HK-2 (cell line): ENCODE data around the gene MSGN1.

Experiments
- DNase-seq: peaks from one replicate; pipeline ENCODE4 v3.0.0-alpha.2; 2018; ENCODE audit not compliant: unreplicated experiment

Gene MSGN1

GRCh38 chr2:17816396-17817245 is at the start of gene MSGN1:
Gene MSGN1, plus strand, starts transcription at chr2:17816460. Its CDS starts 59 bp downstream, at chr2:17816519.
- no peak for DNase-seq

GRCh38 chr2:17768894-17769293 is 47.4 kb upstream of the MSGN1 start:
- no peak for DNase-seq

DNA sequence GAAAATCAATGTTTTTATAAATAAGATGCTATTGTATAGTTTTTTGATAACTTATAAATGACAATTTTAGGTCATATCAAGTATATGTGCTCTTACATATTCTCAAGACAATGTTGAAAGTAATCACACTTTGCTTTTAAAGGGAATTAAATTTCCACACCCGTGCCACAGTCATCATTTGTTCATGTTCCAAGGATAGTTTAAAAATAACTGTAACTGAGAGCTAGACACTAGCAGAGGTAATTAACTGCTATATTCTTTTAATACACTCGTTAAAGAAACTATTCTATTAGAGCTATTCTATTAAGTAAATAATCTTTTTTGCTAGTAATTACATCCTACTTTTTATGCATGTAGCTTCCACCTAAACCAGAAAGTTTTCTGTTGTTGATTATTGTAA is 44.3 kb upstream of the MSGN1 start:
- DNase-seq: no peak

GRCh38 chr2:17772532-17772931 is 43.7 kb upstream of the MSGN1 start:
- DNase-seq: no peak

DNA sequence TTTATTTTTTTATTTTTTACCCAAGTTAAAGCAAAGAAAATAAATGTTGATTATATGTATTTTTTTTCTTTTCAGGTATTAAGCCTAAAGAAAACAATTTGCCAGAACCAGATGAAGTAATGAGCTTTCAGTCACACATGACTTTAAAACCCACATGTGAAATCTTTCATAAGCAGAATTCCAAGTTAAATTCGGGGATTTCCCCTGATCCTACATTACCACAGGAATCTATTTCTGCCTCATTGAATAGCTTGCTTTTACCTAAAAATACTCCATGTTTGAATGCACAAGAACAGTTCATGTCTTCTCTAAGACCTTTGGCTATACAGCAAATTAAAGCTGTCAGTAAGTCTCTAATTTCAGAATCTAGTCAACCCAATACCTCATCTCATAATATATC is 35.7 kb upstream of the MSGN1 start:
- DNase-seq: no peak

DNA sequence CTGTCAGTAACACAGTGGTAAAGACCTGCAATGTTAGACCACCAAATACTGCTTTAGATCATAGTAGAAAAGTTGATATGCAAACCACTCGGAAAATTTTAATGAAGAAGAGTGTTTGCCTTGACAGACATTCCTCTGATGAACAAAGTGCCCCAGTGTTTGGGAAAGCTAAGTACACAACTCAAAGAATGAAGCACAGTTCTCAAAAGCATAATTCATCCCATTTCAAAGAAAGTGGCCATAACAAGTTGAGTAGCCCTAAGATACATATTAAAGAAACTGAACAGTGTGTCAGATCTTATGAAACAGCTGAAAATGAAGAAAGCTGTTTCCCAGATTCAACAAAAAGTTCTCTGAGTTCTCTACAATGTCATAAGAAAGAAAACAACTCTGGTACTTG is 34.8 kb upstream of the MSGN1 start:
- DNase-seq: no peak

DNA sequence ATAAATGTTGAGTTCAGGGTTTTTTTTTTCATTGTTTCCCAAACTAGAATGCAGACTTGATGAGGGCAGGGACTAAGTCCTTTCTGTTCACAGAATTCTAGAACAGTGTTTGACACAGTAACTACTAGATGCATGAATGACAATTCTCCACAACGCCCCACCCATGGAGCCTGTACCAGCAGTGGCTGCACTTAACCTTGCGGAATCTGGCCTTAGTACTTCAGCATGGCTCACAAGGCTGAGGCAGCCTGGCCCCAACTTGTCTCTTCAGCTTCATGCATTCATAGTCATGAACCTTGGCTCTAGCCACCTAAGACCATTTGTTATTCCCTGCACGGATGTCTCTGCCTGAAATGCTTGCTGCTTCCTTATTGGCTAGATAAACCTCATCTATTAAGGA is 29.5 kb upstream of the MSGN1 start:
- no peak for DNase-seq

DNA sequence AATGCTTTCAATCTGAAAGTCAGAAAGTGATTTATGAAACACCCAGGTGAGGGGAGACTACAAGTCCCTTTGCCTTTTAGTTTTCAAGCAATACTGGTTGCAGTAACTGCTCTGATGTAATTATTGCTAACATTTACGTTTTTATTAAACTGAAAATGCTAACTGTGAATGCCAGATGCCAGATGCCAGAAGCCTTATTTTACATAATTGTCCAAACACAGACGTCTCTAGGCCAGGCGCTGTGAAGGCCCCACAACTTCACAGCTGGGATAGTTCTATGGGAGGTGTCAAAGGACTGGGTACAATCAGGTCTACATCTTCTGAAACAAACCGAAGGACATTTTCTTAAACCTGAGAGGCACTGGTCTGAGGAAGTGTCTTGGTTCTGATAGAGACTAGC is 27.5 kb upstream of the MSGN1 start:
- DNase-seq: no peak

GRCh38 chr2:17790536-17790935 is 25.7 kb upstream of the MSGN1 start:
- no peak for DNase-seq

- DNase-seq: no peak
Measured at GRCh38 chr2:17791121-17791816, 25.0 kb upstream of the MSGN1 start.

- DNase-seq: no peak
Measured at GRCh38 chr2:17791817-17792130, 24.5 kb upstream of the MSGN1 start.

DNA sequence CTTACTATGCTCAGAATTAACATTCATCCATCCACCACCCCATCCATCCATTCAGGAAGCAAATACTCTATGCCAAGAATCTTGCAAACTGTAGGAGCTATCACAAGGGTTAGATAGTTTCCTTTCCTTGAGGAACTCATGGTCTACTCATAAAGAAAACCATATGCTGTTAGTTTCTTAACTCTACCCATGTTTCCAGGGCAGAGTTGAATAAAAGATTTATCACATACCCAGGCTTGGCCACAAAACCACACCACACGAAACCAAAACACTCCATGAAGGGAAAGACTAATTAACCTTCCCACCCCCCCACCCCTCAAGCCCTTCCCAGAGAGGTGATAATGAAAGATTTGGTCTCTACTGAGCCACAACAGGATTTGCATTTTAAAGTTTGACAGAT is 23.7 kb upstream of the MSGN1 start:
- DNase-seq: no peak

GRCh38 chr2:17793296-17793695 is 23.0 kb upstream of the MSGN1 start:
- DNase-seq: no peak

DNA sequence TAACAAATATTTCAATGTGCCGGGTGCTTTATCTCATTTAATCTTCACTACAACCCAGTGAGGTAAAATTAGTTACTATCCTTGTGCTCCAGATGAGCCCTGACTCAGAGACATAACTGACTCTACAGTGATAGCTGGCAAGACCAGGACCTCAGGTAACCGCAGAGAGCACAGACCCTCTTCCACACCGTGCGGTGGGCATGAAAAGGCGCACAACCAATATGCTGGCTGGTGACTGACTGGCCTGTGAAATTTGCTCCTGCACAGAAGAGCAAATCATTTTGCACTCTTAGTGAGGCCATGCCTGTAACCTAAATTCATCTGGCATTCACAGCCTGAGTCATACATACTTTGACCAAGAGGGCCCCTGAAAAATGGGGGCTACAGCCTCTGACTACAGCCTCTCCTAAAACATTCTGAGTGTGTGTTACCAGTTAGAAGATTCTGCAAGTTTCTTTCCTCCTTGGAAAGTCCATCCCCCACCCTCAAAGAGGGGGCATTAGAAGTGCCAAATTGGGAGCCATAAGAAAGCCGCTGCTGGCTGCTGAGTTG is 22.4 kb upstream of the MSGN1 start:
- DNase-seq: no peak

- DNase-seq: no peak
Measured at GRCh38 chr2:17795309-17795708, 21.0 kb upstream of the MSGN1 start.

- no peak for DNase-seq
Measured at GRCh38 chr2:17798338-17798737, 17.9 kb upstream of the MSGN1 start.

- DNase-seq: no peak
Measured at GRCh38 chr2:17799301-17800120, 16.7 kb upstream of the MSGN1 start.

GRCh38 chr2:17800219-17800618 is 16.0 kb upstream of the MSGN1 start:
- no peak for DNase-seq

- no peak for DNase-seq
Measured at GRCh38 chr2:17800693-17801458, 15.4 kb upstream of the MSGN1 start.

GRCh38 chr2:17803497-17803896 is 12.8 kb upstream of the MSGN1 start:
- no peak for DNase-seq

- DNase-seq: no peak
Measured at GRCh38 chr2:17804358-17804757, 11.9 kb upstream of the MSGN1 start.

GRCh38 chr2:17805166-17805565 is 11.1 kb upstream of the MSGN1 start:
- no peak for DNase-seq
